Suprapubic skin (tissue), 4 donors: ENCODE measurements around the gene PRIMA1. TPM values are rescaled to one million over a fixed set of nuclear protein-coding genes. Genes with fewer than 3 reads are reported as not detected.

Experiments
- DNase-seq, 2 donors: peaks; one replicate each; pipeline ENCODE4 v3.0.0-alpha.2; 2019; ENCODE audit warnings: low spot score in 2 of 2
- H3K27ac ChIP-seq: fragments of 200-600 bp; sonication (generic); one replicate; pipeline ENCODE4 v1.5.1; 2019
- H3K27me3 ChIP-seq: fragments of 200-600 bp; sonication (generic); one replicate; pipeline ENCODE4 v1.5.1; 2019
- H3K36me3 ChIP-seq: fragments of 200-600 bp; sonication (generic); one replicate; pipeline ENCODE4 v1.5.1; 2019
- H3K4me1 ChIP-seq: fragments of 200-600 bp; sonication (generic); one replicate; pipeline ENCODE4 v1.5.1; 2019
- H3K4me3 ChIP-seq: fragments of 200-600 bp; sonication (generic); one replicate; pipeline ENCODE4 v1.5.1; 2019; ENCODE audit warnings: mild to moderate bottlenecking
- H3K9me3 ChIP-seq: fragments of 200-600 bp; sonication (generic); one replicate; pipeline ENCODE4 v1.5.1; 2019
- CTCF ChIP-seq, 2 donors: fragments of 200-600 bp in 1 of 2; fragments of 450-650 bp in 1 of 2; sonication (generic) in 1 of 2; IDR thresholded peaks; one replicate each; pipeline ENCODE4 v1.5.1; 2016 to 2019; ENCODE audit warnings: antibody characterized with exemption in 2 of 2, mild to moderate bottlenecking in 1 of 2, moderate library complexity in 1 of 2
- EP300 ChIP-seq: sonication (generic); formaldehyde crosslinking; IDR thresholded peaks from one replicate; pipeline ENCODE4 v1.6.1; 2017; ENCODE audit warnings: antibody characterized with exemption
- POLR2A ChIP-seq, 2 donors: fragments of 450-650 bp; IDR thresholded peaks; one replicate each; pipeline ENCODE4 v1.6.1; 2017; ENCODE audit warnings: antibody characterized with exemption in 2 of 2, mild to moderate bottlenecking in 2 of 2, moderate library complexity in 2 of 2
- POLR2AphosphoS5 ChIP-seq, 3 donors: sonication (generic); formaldehyde crosslinking; IDR thresholded peaks; one replicate each; pipeline ENCODE4 v1.6.1; 2017; ENCODE audit warnings: antibody characterized with exemption in 3 of 3
- WGBS: methylation state at CpG from one replicate; pipeline ENCODE4 v1.1.5; 2018; 5-methylcytosine and 5-hydroxymethylcytosine counted together
- total RNA-seq, 4 donors: library from RNA; depleted of rRNA; stranded (reverse); fragments of >200 nt; gene quantifications; one replicate each; pipeline ENCODE4 v1.1.0, GENCODE V29; 2016

The PRIMA1 gene
- total RNA-seq, 4 donors from 2014 or later, result 3.1 to 6.1 (median 3.6) TPM

- H3K27me3 ChIP-seq, result no peaks in the 10 kb centered on the region
- H3K4me1 ChIP-seq, result peaks cover 6% of the 10 kb centered on the region
- 47% methylated on average over 15 of the region's 15 CpGs for WGBS
- peak overlapping the region; percentile 10 for H3K27ac ChIP-seq
- H3K9me3 ChIP-seq, result no peaks in the 10 kb centered on the region
- no peaks in the 10 kb centered on the region for H3K36me3 ChIP-seq
- no peak for DNase-seq
- no peak overlapping the region for H3K4me3 ChIP-seq
- no peak for TF ChIP-seq CTCF (IDR thresholded peaks at IDR 0.05)
- no peak for TF ChIP-seq POLR2A (IDR thresholded peaks at IDR 0.05)
- TF ChIP-seq EP300, result no peak
- TF ChIP-seq POLR2AphosphoS5 (IDR thresholded peaks at IDR 0.05), result no peak
Measured at GRCh38 chr14:93803408-93804318, 15.4 kb upstream of the PRIMA1 start.

GRCh38 chr14:93799989-93800921, 12.0 kb upstream of the PRIMA1 start:
- peaks cover 6% of the 10 kb centered on the region for H3K4me1 ChIP-seq
- H3K9me3 ChIP-seq, result no peaks in the 10 kb centered on the region
- H3K27ac ChIP-seq, result no peak overlapping the region
- no peak for DNase-seq
- no peaks in the 10 kb centered on the region for H3K36me3 ChIP-seq
- 39% methylated on average over 8 of the region's 8 CpGs for WGBS
- no peak for TF ChIP-seq CTCF (IDR thresholded peaks at IDR 0.05)
- TF ChIP-seq EP300, result peak; percentile 30
- H3K4me3 ChIP-seq, result no peak overlapping the region
- H3K27me3 ChIP-seq, result no peaks in the 10 kb centered on the region

- WGBS, result 86% methylated on average over 4 of the region's 4 CpGs
- DNase-seq, result no peak
- TF ChIP-seq EP300 (no peak), POLR2A (IDR thresholded peaks at IDR 0.05) (no peak), CTCF (IDR thresholded peaks at IDR 0.05) (no peak), POLR2AphosphoS5 (IDR thresholded peaks at IDR 0.05) (no peak)
- Histone ChIP-seq H3K9me3 (no peaks in the 10 kb centered on the region), H3K4me3 (no peak overlapping the region), H3K4me1 (peaks cover 6% of the 10 kb centered on the region), H3K36me3 (no peaks in the 10 kb centered on the region), H3K27ac (no peak overlapping the region), H3K27me3 (no peaks in the 10 kb centered on the region)
Measured at GRCh38 chr14:93799617-93799988, 11.3 kb upstream of the PRIMA1 start.

- Histone ChIP-seq H3K4me1 (peaks cover 8% of the 10 kb centered on the region), H3K9me3 (no peaks in the 10 kb centered on the region), H3K27me3 (no peaks in the 10 kb centered on the region), H3K4me3 (no peak overlapping the region), H3K36me3 (no peaks in the 10 kb centered on the region), H3K27ac (no peak overlapping the region)
- TF ChIP-seq EP300 (no peak), POLR2AphosphoS5 (IDR thresholded peaks at IDR 0.05) (no peak), CTCF (IDR thresholded peaks at IDR 0.05) (no peak), POLR2A (IDR thresholded peaks at IDR 0.05) (no peak)
- DNase-seq, result no peak
- 71% methylated on average over 12 of the region's 12 CpGs for WGBS
Measured at GRCh38 chr14:93797536-93797935, 9.3 kb upstream of the PRIMA1 start.

- no peak overlapping the region for H3K27ac ChIP-seq
Measured at GRCh38 chr14:93797071-93797470, 8.8 kb upstream of the PRIMA1 start.

More at GRCh38 chr14:93797071-93797470, 8.8 kb upstream of the PRIMA1 start:
- DNase-seq, result no peak
- H3K4me3 ChIP-seq, result no peak overlapping the region
- WGBS, result 66% methylated on average over 4 of the region's 4 CpGs
- peaks cover 13% of the 10 kb centered on the region for H3K4me1 ChIP-seq
- TF ChIP-seq EP300 (no peak), CTCF (IDR thresholded peaks at IDR 0.05) (no peak), POLR2AphosphoS5 (IDR thresholded peaks at IDR 0.05) (no peak), POLR2A (IDR thresholded peaks at IDR 0.05) (no peak)
- H3K9me3 ChIP-seq, result no peaks in the 10 kb centered on the region
- H3K36me3 ChIP-seq, result no peaks in the 10 kb centered on the region
- no peaks in the 10 kb centered on the region for H3K27me3 ChIP-seq
